GM23338 (cell line): Measurements from ENCODE around the gene FIG4. TPM values are rescaled to one million over a fixed set of nuclear protein-coding genes. Genes with fewer than 3 reads are reported as not detected.

Experiments used
- ATAC-seq: fragments of 200-7000 bp; cut with Tn5 transposase; 3 replicates; pipeline ENCODE4 v1.9.1; 2020
- DNase-seq: peaks from one replicate; pipeline ENCODE4 v3.0.0-alpha.2; 2015; ENCODE audit warnings: low spot score
- H2AFZ ChIP-seq: fragments of 200-600 bp; sonication (generic); 2 replicates; pipeline ENCODE4 v1.8.0; 2016; ENCODE audit warnings: antibody characterized with exemption, mild to moderate bottlenecking, moderate library complexity
- H3F3A ChIP-seq: fragments of 200-600 bp; sonication (generic); replicated peaks from 2 replicates; pipeline ENCODE4 v1.8.0; 2017; ENCODE audit warnings: antibody characterized with exemption, mixed run types, low read depth
- H3K27ac ChIP-seq: fragments of 200-600 bp; sonication (generic); 2 replicates; pipeline ENCODE4 v1.6.1; 2016; ENCODE audit warnings: low read depth
- H3K27me3 ChIP-seq: fragments of 200-600 bp; sonication (generic); 2 replicates; pipeline ENCODE4 v1.8.0; 2016; ENCODE audit warnings: mild to moderate bottlenecking, mixed run types, moderate library complexity; ENCODE audit not compliant: insufficient read depth
- H3K36me3 ChIP-seq: fragments of 200-600 bp; sonication (generic); 2 replicates; pipeline ENCODE4 v1.8.0; 2016; ENCODE audit warnings: mild to moderate bottlenecking; ENCODE audit not compliant: insufficient read depth
- H3K4me1 ChIP-seq: fragments of 200-600 bp; sonication (generic); 2 replicates; pipeline ENCODE4 v1.8.0; 2016; ENCODE audit warnings: mild to moderate bottlenecking, moderate library complexity; ENCODE audit not compliant: insufficient read depth
- H3K4me2 ChIP-seq: fragments of 200-600 bp; sonication (generic); 2 replicates; pipeline ENCODE4 v1.7.1; 2017; ENCODE audit warnings: mixed run types
- H3K4me3 ChIP-seq: fragments of 200-600 bp; sonication (generic); 2 replicates; pipeline ENCODE4 v1.6.1; 2016; ENCODE audit warnings: mixed run types
- H3K79me2 ChIP-seq: fragments of 200-600 bp; sonication (generic); replicated peaks from 2 replicates; pipeline ENCODE4 v1.8.0; 2017; ENCODE audit warnings: mild to moderate bottlenecking; ENCODE audit not compliant: insufficient read depth
- H3K9me2 ChIP-seq: fragments of 200-600 bp; sonication (generic); 2 replicates; pipeline ENCODE4 v1.8.0; 2017; ENCODE audit not compliant: insufficient read depth
- H4K20me1 ChIP-seq: fragments of 200-600 bp; sonication (generic); replicated peaks from 2 replicates; pipeline ENCODE4 v1.8.0; 2017; ENCODE audit warnings: mild to moderate bottlenecking; ENCODE audit not compliant: insufficient read depth
- H3K27ac Mint-ChIP-seq: 2 replicates; pipeline ENCODE4 v1.8.0; 2020; ENCODE audit warnings: inconsistent platforms, mild to moderate bottlenecking, moderate library complexity, mixed read lengths
- H3K27me3 Mint-ChIP-seq: 3 replicates; pipeline ENCODE4 v1.8.0; 2022; ENCODE audit warnings: low read depth, mild to moderate bottlenecking, moderate library complexity, mixed read lengths, inconsistent platforms; ENCODE audit not compliant: insufficient read depth, poor library complexity
- H3K36me3 Mint-ChIP-seq: 3 replicates; pipeline ENCODE4 v1.8.0; 2021; ENCODE audit warnings: low read depth, mild to moderate bottlenecking, inconsistent platforms, moderate library complexity, mixed read lengths
- H3K4me1 Mint-ChIP-seq: 3 replicates; pipeline ENCODE4 v1.8.0; 2020; ENCODE audit warnings: mild to moderate bottlenecking, inconsistent platforms, mixed read lengths
- H3K4me3 Mint-ChIP-seq: 3 replicates; pipeline ENCODE4 v1.8.0; 2021; ENCODE audit warnings: moderate library complexity, mild to moderate bottlenecking, inconsistent platforms, mixed read lengths
- H3K9me3 Mint-ChIP-seq: 3 replicates; pipeline ENCODE4 v1.8.0; 2020; ENCODE audit warnings: moderate library complexity, mild to moderate bottlenecking, inconsistent platforms, mixed read lengths
- CREB1 ChIP-seq: fragments of 250-450 bp; sonication (Bioruptor Pico); IDR thresholded peaks from 2 replicates; pipeline ENCODE4 v1.5.0; 2020; ENCODE audit warnings: low read depth, mild to moderate bottlenecking, moderate library complexity
- ETS1 ChIP-seq: IDR thresholded peaks from 2 replicates; pipeline ENCODE4 v1.6.1; 2016; ENCODE audit warnings: antibody characterized with exemption
- EZH2 ChIP-seq: fragments of 200-600 bp; sonication (generic); IDR thresholded peaks from one replicate; pipeline ENCODE4 v1.8.0; 2017; ENCODE audit warnings: antibody characterized with exemption, mild to moderate bottlenecking, low read depth; ENCODE audit not compliant: unreplicated experiment
- EZH2phosphoT487 ChIP-seq: fragments of 200-600 bp; sonication (generic); IDR thresholded peaks from one replicate; pipeline ENCODE4 v1.8.1; 2018; ENCODE audit warnings: antibody characterized with exemption; ENCODE audit not compliant: unreplicated experiment
- JUNB ChIP-seq: IDR thresholded peaks from one replicate; pipeline ENCODE4 v1.6.1; 2016; ENCODE audit warnings: antibody characterized with exemption; ENCODE audit not compliant: unreplicated experiment
- NANOG ChIP-seq: IDR thresholded peaks from 2 replicates; pipeline ENCODE4 v1.6.1; 2016; ENCODE audit warnings: antibody characterized with exemption, borderline replicate concordance
- POLR2AphosphoS5 ChIP-seq: IDR thresholded peaks from 2 replicates; pipeline ENCODE4 v1.6.1; 2016; ENCODE audit warnings: antibody characterized with exemption, low read depth
- REST ChIP-seq: IDR thresholded peaks from one replicate; pipeline ENCODE4 v1.6.1; 2018; ENCODE audit warnings: antibody characterized with exemption; ENCODE audit not compliant: unreplicated experiment
- STAT1 ChIP-seq: IDR thresholded peaks from one replicate; pipeline ENCODE4 v1.6.1; 2016; ENCODE audit warnings: antibody characterized with exemption; ENCODE audit not compliant: unreplicated experiment
- ZNF114 ChIP-seq: fragments of 250-450 bp; sonication (Bioruptor Pico); IDR thresholded peaks from 2 replicates; pipeline ENCODE4 v1.5.0; 2020; ENCODE audit warnings: mild to moderate bottlenecking, moderate library complexity
- ZNF331 ChIP-seq: fragments of 250-450 bp; sonication (Bioruptor Pico); IDR thresholded peaks from 2 replicates; pipeline ENCODE4 v1.5.0; 2020; ENCODE audit warnings: low read depth, mild to moderate bottlenecking, moderate library complexity
- ZNF462 ChIP-seq: fragments of 250-450 bp; sonication (Bioruptor Pico); IDR thresholded peaks from 2 replicates; pipeline ENCODE4 v1.5.0; 2020; ENCODE audit warnings: mild to moderate bottlenecking, moderate library complexity
- polyA plus RNA-seq: library from polyadenylated mRNA; unstranded; fragments of >200 nt; fragmentation: Nextera tagmentation; extraction: Ambion mirVana; gene quantifications from 2 replicates; pipeline ENCODE4 v1.2.1, GENCODE V29; 2016
- total RNA-seq: library from RNA; depleted of rRNA; stranded (reverse); fragments of >200 nt; shearing (Covaris generic); gene quantifications from 2 replicates; pipeline ENCODE4 v1.2.3, GENCODE V29; 2014
- TF ChIP-seq, protein P1 (sequence below), 2 experiments: fragments of 200-600 bp in 1 of 2; sonication (generic) in 1 of 2; conservative IDR thresholded peaks; 2 replicates each; pipeline versions ENCODE4 v1.5.1 to v1.6.1; 2016 to 2017; ENCODE audit warnings: antibody characterized with exemption in 2 of 2, low read depth in 2 of 2, mild to moderate bottlenecking in 2 of 2, moderate library complexity in 1 of 2

Gene FIG4
- total and polyA plus RNA-seq, 2 experiments from 2014 or later = 7.0 to 16.9 TPM

DNA sequence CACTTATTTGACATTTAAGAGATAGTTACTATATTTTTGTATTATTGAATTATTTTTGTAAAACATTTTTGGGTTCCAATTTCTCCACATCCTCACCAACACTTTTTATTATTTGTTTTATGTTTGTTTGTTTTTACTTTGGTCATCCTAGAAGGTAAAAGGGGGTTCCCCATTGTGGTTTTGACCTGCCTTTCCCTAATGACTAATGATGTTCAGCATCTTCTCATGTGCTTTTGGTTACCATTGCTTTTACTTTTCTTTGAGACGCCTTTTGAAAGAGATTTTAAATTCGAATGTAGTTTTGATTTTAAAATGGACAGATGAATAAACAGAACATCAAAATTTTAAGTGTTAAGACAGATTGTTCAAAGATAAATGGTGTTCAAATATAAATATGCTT lies 47.0 kb upstream of the FIG4 start:
- Histone ChIP-seq H3K27ac (no peak overlapping the region), H3K79me2 (no peaks in the 10 kb centered on the region), H3K4me3 (no peak overlapping the region), H3K9me2 (peaks cover 4% of the 10 kb centered on the region; the same call in 1 of the 2 replicates), H2AFZ (no peak overlapping the region), H3K27me3 (no peaks in the 10 kb centered on the region), H3K4me2 (no peak overlapping the region), H3F3A (no peaks in the 10 kb centered on the region), H4K20me1 (no peaks in the 10 kb centered on the region), H3K36me3 (no peaks in the 10 kb centered on the region), H3K4me1 (no peaks in the 10 kb centered on the region)
- DNase-seq = no peak
- Mint-ChIP-seq H3K27me3 (peaks cover 4% of the 10 kb centered on the region), H3K4me1 (no peaks in the 10 kb centered on the region), H3K9me3 (peaks cover 32% of the 10 kb centered on the region), H3K4me3 (no peak overlapping the region), H3K27ac (no peak overlapping the region), H3K36me3 (peaks cover 4% of the 10 kb centered on the region; the same call in 2 of the 3 replicates)
- ATAC-seq = no peak
- TF ChIP-seq NANOG (no peak), EZH2phosphoT487 (no peak), ZNF114 (no peak), ETS1 (no peak), ZNF462 (no peak), POLR2AphosphoS5 (no peak), STAT1 (no peak), EZH2 (no peak), ZNF331 (no peak), JUNB (no peak), CREB1 (CRISPR knock-in tag) (no peak), REST (no peak)
- TF ChIP-seq, protein P1, sequence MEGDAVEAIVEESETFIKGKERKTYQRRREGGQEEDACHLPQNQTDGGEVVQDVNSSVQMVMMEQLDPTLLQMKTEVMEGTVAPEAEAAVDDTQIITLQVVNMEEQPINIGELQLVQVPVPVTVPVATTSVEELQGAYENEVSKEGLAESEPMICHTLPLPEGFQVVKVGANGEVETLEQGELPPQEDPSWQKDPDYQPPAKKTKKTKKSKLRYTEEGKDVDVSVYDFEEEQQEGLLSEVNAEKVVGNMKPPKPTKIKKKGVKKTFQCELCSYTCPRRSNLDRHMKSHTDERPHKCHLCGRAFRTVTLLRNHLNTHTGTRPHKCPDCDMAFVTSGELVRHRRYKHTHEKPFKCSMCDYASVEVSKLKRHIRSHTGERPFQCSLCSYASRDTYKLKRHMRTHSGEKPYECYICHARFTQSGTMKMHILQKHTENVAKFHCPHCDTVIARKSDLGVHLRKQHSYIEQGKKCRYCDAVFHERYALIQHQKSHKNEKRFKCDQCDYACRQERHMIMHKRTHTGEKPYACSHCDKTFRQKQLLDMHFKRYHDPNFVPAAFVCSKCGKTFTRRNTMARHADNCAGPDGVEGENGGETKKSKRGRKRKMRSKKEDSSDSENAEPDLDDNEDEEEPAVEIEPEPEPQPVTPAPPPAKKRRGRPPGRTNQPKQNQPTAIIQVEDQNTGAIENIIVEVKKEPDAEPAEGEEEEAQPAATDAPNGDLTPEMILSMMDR (conservative IDR thresholded peaks at IDR 0.05; ENCODE audit: low read depth in 2 of 2) = no peak
